ENCODE results near the gene RPS2. TPM values are rescaled to one million over a fixed set of nuclear protein-coding genes. Genes with fewer than 3 reads are reported as not detected.

Gene RPS2
- total and polyA plus RNA-seq, 2 donors from 2014 or later: 1,550 to 2,018 TPM

DNA sequence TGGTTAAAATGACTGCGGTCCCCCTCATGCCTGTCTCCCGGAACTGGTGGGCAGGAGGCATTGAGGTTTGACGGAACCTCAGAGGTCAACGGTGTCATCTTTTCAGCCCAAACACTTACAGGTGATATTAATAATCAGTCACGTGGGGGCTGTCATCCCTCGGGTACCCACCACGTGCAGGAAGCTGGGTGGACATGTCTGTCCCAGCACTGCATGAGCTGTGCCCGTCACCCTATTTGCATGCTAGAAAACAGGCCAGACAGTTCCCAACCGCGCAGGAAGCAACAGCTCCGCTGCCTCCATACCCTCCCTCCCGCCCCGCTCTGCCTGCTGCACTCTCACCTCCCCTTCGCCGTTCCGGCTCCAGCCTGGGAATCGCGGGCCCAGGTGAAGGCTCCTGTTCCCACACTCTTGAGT, 26.5 kb upstream of the RPS2 start:
- intact Hi-C loops (cut with DNase I): no loop called here
- DNase-seq: no peak
- Histone ChIP-seq H3K4me1 (ENCODE audit: control insufficient read depth in 2 of 3, insufficient read depth in 2 of 3, low read depth in 1 of 3, low read length in 3 of 3) (peaks cover 0 to 14% (median 0%) of the 10 kb centered on the region in 3 donors), H3K4me3 (ENCODE audit: low read length in 3 of 3) (peak overlapping the region in 1 of 3 donors; percentile 39), H3K9ac (ENCODE audit: low read length in 3 of 3) (peak overlapping the region in 1 of 3 donors; percentile 46), H3K27ac (ENCODE audit: low read depth in 2 of 2, low read length in 2 of 2) (no peak overlapping the region), H3K27me3 (ENCODE audit: control insufficient read depth, insufficient read depth, low read length) (peaks cover 19% of the 10 kb centered on the region), H3K9me3 (ENCODE audit: control insufficient read depth in 2 of 3, insufficient read depth in 1 of 3, low read length in 3 of 3) (no peaks in the 10 kb centered on the region), H3K36me3 (ENCODE audit: control insufficient read depth in 2 of 3, insufficient read depth in 3 of 3, low read length in 3 of 3) (peaks cover 0 to 5% (median 4%) of the 10 kb centered on the region in 3 donors)
- no peak for FAIRE-seq
- TF ChIP-seq, protein P1, sequence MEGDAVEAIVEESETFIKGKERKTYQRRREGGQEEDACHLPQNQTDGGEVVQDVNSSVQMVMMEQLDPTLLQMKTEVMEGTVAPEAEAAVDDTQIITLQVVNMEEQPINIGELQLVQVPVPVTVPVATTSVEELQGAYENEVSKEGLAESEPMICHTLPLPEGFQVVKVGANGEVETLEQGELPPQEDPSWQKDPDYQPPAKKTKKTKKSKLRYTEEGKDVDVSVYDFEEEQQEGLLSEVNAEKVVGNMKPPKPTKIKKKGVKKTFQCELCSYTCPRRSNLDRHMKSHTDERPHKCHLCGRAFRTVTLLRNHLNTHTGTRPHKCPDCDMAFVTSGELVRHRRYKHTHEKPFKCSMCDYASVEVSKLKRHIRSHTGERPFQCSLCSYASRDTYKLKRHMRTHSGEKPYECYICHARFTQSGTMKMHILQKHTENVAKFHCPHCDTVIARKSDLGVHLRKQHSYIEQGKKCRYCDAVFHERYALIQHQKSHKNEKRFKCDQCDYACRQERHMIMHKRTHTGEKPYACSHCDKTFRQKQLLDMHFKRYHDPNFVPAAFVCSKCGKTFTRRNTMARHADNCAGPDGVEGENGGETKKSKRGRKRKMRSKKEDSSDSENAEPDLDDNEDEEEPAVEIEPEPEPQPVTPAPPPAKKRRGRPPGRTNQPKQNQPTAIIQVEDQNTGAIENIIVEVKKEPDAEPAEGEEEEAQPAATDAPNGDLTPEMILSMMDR (IDR thresholded peaks at IDR 0.05; ENCODE audit: borderline replicate concordance, extremely low read depth, insufficient read depth): no peak

DNA sequence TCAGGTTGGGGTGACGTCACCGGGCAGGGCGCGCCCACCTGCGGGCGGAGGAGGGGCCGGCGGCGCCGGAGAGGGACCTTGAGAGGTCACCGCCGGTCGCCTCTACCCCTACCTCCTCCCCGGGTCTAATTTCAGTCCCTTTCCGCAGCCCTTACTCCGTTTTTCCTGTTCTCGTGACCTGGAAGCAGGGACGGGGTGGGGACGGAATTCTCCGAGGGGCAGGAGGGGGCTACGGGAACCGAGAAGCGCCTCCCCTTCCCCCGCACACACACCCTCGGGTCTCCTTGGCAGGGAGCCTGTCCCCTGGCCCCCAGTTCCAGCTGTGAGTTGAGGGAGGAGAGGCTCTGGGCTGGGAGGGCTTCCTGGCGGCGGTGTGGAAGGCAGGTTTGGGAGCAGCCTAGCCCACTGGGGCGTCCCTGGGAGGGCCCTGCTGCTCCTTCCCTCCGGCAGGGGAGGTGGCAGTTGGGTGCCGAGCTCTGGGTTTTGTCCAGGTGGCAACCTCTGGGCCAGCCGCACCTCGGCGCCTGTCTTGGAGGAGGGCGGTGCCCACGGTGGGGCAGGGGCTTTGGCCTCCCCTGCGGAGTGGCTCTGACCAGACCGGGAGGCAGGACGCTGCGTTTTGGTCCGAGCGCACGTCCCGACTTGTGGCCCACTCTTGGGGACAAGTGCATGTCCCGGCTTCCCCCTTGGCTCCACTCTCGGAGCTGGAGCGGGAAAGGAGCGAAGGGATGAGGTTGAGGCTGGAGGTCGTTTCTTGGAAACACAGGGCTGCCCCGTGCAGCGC, 25.9 kb upstream of the RPS2 start:
- Histone ChIP-seq H3K27ac (ENCODE audit: low read depth in 2 of 2, low read length in 2 of 2) (no peak overlapping the region), H3K4me1 (ENCODE audit: control insufficient read depth in 2 of 3, insufficient read depth in 2 of 3, low read depth in 1 of 3, low read length in 3 of 3) (peaks cover 0 to 14% (median 0%) of the 10 kb centered on the region in 3 donors), H3K9me3 (ENCODE audit: control insufficient read depth in 2 of 3, insufficient read depth in 1 of 3, low read length in 3 of 3) (no peaks in the 10 kb centered on the region), H3K9ac (ENCODE audit: low read length in 3 of 3) (peak overlapping the region in 2 of 3 donors; percentile 46), H3K36me3 (ENCODE audit: control insufficient read depth in 2 of 3, insufficient read depth in 3 of 3, low read length in 3 of 3) (peaks cover 0 to 11% (median 8%) of the 10 kb centered on the region in 3 donors), H3K4me3 (ENCODE audit: low read length in 3 of 3) (peak overlapping the region in 1 of 3 donors; percentile 39), H3K27me3 (ENCODE audit: control insufficient read depth, insufficient read depth, low read length) (peaks cover 19% of the 10 kb centered on the region)
- DNase-seq (peak in 4 of 5 donors; percentile 55 to 82 (median 64)), FAIRE-seq (no peak)
- intact Hi-C loops (cut with DNase I): no loop called here
- TF ChIP-seq, protein P1 (IDR thresholded peaks at IDR 0.05; ENCODE audit: borderline replicate concordance, extremely low read depth, insufficient read depth): no peak

DNA sequence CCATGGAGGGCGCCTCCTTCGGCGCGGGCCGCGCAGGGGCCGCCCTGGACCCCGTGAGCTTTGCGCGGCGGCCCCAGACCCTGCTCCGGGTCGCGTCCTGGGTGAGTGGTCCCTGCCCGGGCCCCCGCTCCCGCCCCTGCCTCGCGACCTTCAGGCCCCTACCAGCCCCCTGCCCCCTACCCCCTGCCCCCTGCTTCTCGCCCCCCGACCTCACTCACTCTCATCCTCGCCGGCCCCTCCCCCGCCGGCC, 25.4 kb upstream of the RPS2 start:
- peaks cover 0 to 19% (median 4%) of the 10 kb centered on the region in 3 donors for H3K4me1 ChIP-seq (ENCODE audit: control insufficient read depth in 2 of 3, insufficient read depth in 2 of 3, low read depth in 1 of 3, low read length in 3 of 3)
- FAIRE-seq (no peak), DNase-seq (no peak)
- peaks cover 0 to 12% (median 8%) of the 10 kb centered on the region in 3 donors for H3K36me3 ChIP-seq (ENCODE audit: control insufficient read depth in 2 of 3, insufficient read depth in 3 of 3, low read length in 3 of 3)
- intact Hi-C loops (cut with DNase I): no loop called here
- H3K4me3 ChIP-seq (ENCODE audit: low read length in 3 of 3): no peak overlapping the region
- TF ChIP-seq, protein P1 (IDR thresholded peaks at IDR 0.05; ENCODE audit: borderline replicate concordance, extremely low read depth, insufficient read depth): no peak
- peaks cover 19% of the 10 kb centered on the region for H3K27me3 ChIP-seq (ENCODE audit: control insufficient read depth, insufficient read depth, low read length)
- no peak overlapping the region for H3K27ac ChIP-seq (ENCODE audit: low read depth in 2 of 2, low read length in 2 of 2)
- no peaks in the 10 kb centered on the region for H3K9me3 ChIP-seq (ENCODE audit: control insufficient read depth in 2 of 3, insufficient read depth in 1 of 3, low read length in 3 of 3)
- no peak overlapping the region for H3K9ac ChIP-seq (ENCODE audit: low read length in 3 of 3)

Measured in kidney (tissue), 14 donors.